Measurements from ENCODE around the gene PLA2G15. TPM values are rescaled to one million over a fixed set of nuclear protein-coding genes. Genes with fewer than 3 reads are reported as not detected.

The PLA2G15 gene
- total RNA-seq, 1 donor: 30.8 TPM

DNA sequence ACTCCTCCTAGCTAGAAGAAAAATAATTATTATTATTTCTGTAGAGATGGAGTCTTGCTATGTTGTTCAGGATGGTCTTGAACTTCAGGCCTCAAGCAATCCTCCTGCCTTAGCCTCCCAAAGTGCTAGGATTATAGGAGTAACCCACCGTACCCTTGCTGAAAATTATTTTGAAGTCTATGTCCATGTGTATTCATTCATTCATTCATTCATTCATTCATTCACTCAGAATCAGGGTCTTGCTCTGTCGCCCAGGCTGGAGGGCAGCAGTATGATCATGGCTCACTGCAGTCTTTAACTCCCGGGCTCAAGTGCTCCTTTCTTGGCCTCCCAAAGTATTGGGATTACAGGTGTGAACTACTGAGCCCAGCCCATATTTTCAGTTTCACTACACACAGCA is 61.5 kb downstream of the PLA2G15 start:
- Histone ChIP-seq H3K4me1 (ENCODE audit: insufficient read depth, low read length) (peaks cover 12% of the 10 kb centered on the region), H4K20me1 (ENCODE audit: insufficient read depth, low read length) (peaks cover 10% of the 10 kb centered on the region), H3K27ac (ENCODE audit: low read depth, low read length) (no peak overlapping the region), H3K79me2 (ENCODE audit: insufficient read depth, low read length) (peaks cover 65% of the 10 kb centered on the region), H3K36me3 (ENCODE audit: insufficient read depth, low read length) (peaks cover 45% of the 10 kb centered on the region), H3K9me3 (ENCODE audit: low read depth, low read length) (no peaks in the 10 kb centered on the region), H3K4me2 (ENCODE audit: insufficient read depth, low read length) (no peak overlapping the region), H3K4me3 (ENCODE audit: insufficient read depth, low read length) (no peak overlapping the region), H3K27me3 (ENCODE audit: insufficient read depth, low read length) (no peaks in the 10 kb centered on the region), H2AFZ (ENCODE audit: low read length) (no peak overlapping the region)
- DNase-seq (ENCODE audit: insufficient read length, low spot score, missing footprints): no peak
- TF ChIP-seq, protein P1, sequence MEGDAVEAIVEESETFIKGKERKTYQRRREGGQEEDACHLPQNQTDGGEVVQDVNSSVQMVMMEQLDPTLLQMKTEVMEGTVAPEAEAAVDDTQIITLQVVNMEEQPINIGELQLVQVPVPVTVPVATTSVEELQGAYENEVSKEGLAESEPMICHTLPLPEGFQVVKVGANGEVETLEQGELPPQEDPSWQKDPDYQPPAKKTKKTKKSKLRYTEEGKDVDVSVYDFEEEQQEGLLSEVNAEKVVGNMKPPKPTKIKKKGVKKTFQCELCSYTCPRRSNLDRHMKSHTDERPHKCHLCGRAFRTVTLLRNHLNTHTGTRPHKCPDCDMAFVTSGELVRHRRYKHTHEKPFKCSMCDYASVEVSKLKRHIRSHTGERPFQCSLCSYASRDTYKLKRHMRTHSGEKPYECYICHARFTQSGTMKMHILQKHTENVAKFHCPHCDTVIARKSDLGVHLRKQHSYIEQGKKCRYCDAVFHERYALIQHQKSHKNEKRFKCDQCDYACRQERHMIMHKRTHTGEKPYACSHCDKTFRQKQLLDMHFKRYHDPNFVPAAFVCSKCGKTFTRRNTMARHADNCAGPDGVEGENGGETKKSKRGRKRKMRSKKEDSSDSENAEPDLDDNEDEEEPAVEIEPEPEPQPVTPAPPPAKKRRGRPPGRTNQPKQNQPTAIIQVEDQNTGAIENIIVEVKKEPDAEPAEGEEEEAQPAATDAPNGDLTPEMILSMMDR (IDR thresholded peaks at IDR 0.05; ENCODE audit: extremely low read depth, low read depth, low read length): no peak

DNA sequence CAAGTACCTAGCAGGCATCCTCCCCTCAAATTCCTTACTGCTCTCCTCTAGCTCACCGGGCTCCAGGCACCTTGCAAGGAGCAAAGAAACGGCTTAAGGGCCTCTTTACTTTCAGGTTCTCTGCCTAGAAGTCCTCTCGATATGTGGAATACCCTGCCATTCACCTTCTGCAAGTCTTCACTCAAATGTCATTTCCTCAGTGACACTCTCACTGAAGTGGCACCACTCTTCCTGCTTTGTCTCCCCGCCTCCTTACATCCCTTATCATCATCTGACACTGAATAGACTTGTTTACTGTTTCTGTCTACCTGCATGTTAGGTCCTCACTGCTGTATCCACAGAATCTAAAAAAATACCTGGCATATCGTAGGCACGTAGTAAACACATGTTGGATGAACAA is 64.6 kb downstream of the PLA2G15 start:
- peak overlapping the region; percentile 87 for H3K4me2 ChIP-seq (ENCODE audit: insufficient read depth, low read length)
- peaks cover 15% of the 10 kb centered on the region for H3K4me1 ChIP-seq (ENCODE audit: insufficient read depth, low read length)
- peaks cover 30% of the 10 kb centered on the region for H3K36me3 ChIP-seq (ENCODE audit: insufficient read depth, low read length)
- peak overlapping the region; percentile 82 for H3K27ac ChIP-seq (ENCODE audit: low read depth, low read length)
- peaks cover 79% of the 10 kb centered on the region for H3K79me2 ChIP-seq (ENCODE audit: insufficient read depth, low read length)
- H3K9me3 ChIP-seq (ENCODE audit: low read depth, low read length): no peaks in the 10 kb centered on the region
- TF ChIP-seq, protein P1 (IDR thresholded peaks at IDR 0.05; ENCODE audit: extremely low read depth, low read depth, low read length): no peak
- H3K27me3 ChIP-seq (ENCODE audit: insufficient read depth, low read length): no peaks in the 10 kb centered on the region
- peak overlapping the region; percentile 95 for H3K4me3 ChIP-seq (ENCODE audit: insufficient read depth, low read length)
- no peak overlapping the region for H2AFZ ChIP-seq (ENCODE audit: low read length)
- no peak for DNase-seq (ENCODE audit: insufficient read length, low spot score, missing footprints)
- peaks cover 4% of the 10 kb centered on the region for H4K20me1 ChIP-seq (ENCODE audit: insufficient read depth, low read length)

DNA sequence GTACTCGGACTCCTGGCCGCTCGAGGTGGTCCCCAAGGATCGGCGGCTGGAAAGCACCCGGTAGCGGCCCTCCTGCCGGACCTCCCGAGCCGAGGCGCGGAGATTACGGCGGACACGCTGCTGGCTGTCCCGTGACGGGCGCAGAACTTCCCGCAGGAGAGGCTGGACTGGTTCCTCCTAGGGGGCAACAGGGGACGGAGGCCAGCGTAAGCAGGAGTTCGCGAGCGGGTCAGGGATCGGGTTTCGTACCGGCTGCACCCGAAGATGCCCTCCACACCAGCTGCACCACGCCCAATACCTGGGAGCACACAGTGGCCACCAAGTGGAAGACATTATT is 65.2 kb downstream of the PLA2G15 start:
- peak; percentile 87 for DNase-seq (ENCODE audit: insufficient read length, low spot score, missing footprints)
- Histone ChIP-seq H3K79me2 (ENCODE audit: insufficient read depth, low read length) (peaks cover 73% of the 10 kb centered on the region), H3K36me3 (ENCODE audit: insufficient read depth, low read length) (peaks cover 23% of the 10 kb centered on the region), H3K4me3 (ENCODE audit: insufficient read depth, low read length) (peak overlapping the region; percentile 95), H4K20me1 (ENCODE audit: insufficient read depth, low read length) (peaks cover 3% of the 10 kb centered on the region), H2AFZ (ENCODE audit: low read length) (peak overlapping the region; percentile 94), H3K4me1 (ENCODE audit: insufficient read depth, low read length) (peaks cover 15% of the 10 kb centered on the region), H3K4me2 (ENCODE audit: insufficient read depth, low read length) (peak overlapping the region; percentile 87), H3K9me3 (ENCODE audit: low read depth, low read length) (no peaks in the 10 kb centered on the region), H3K27me3 (ENCODE audit: insufficient read depth, low read length) (no peaks in the 10 kb centered on the region), H3K27ac (ENCODE audit: low read depth, low read length) (peak overlapping the region; percentile 82)
- TF ChIP-seq, protein P1 (IDR thresholded peaks at IDR 0.05; ENCODE audit: extremely low read depth, low read depth, low read length): no peak

Small RNA genes within 50 kb of the gene (small RNA-seq; reads per million reads assigned to genes)
- gene RNU6-1262P: not detected

Other genes with a start within 250 kb of the PLA2G15 start
- gene DPEP2, start 245.9 kb upstream of the PLA2G15 start, total RNA-seq: not detected in 2 replicates
- gene DPEP2NB, start 229.5 kb upstream of the PLA2G15 start, total RNA-seq: not detected in 2 replicates
- gene DDX28, start 222.1 kb upstream of the PLA2G15 start, total RNA-seq: 10.5 and 12.4 TPM in 2 replicates
- 8.7 and 8.8 TPM in 2 replicates for gene DUS2, start 222.1 kb upstream of the PLA2G15 start, total RNA-seq
- 36.2 and 43.9 TPM in 2 replicates for gene NFATC3, start 160.0 kb upstream of the PLA2G15 start, total RNA-seq
- gene ESRP2, start 9.2 kb upstream of the PLA2G15 start, total RNA-seq: under 0.01 TPM in 1 of 2 replicates, not detected in the other
- gene SLC7A6, start 19.2 kb downstream of the PLA2G15 start, total RNA-seq: 35.1 and 36.9 TPM in 2 replicates
- gene SLC7A6OS, start 65.6 kb downstream of the PLA2G15 start, total RNA-seq: 12.1 and 12.3 TPM in 2 replicates
- gene PRMT7, start 65.6 kb downstream of the PLA2G15 start, total RNA-seq: 35.4 and 36.9 TPM in 2 replicates
- 0.72 TPM in 1 of 2 replicates, not detected in the other for gene SMPD3, start 203.1 kb downstream of the PLA2G15 start, total RNA-seq